Retinal pigment epithelial cell (primary cell): Measurements from ENCODE around the gene USP28.
"Not testable (repeated sequence)": the region's sequence is repeated elsewhere in the genome, so short reads cannot be mapped to it uniquely, and the experiment has no call there.

Experiments used
- DNase-seq: peaks from one replicate; pipeline ENCODE4 v3.0.0-alpha.2; 2010; ENCODE audit warnings: low read depth
- H3K4me3 ChIP-seq: 2 replicates; pipeline ENCODE4 v1.5.1; 2011; ENCODE audit warnings: mild to moderate bottlenecking, low read length, control low read depth, moderate library complexity
- TF ChIP-seq, protein P1 (sequence below): conservative IDR thresholded peaks from 2 replicates; pipeline ENCODE4 v1.5.1; 2011; ENCODE audit warnings: low read depth, low read length, control low read depth, inconsistent platforms

Gene USP28

GRCh38 chr11:113796663-113797259, 78.6 kb downstream of the USP28 start:
- DNase-seq: no peak
- TF ChIP-seq, protein P1, sequence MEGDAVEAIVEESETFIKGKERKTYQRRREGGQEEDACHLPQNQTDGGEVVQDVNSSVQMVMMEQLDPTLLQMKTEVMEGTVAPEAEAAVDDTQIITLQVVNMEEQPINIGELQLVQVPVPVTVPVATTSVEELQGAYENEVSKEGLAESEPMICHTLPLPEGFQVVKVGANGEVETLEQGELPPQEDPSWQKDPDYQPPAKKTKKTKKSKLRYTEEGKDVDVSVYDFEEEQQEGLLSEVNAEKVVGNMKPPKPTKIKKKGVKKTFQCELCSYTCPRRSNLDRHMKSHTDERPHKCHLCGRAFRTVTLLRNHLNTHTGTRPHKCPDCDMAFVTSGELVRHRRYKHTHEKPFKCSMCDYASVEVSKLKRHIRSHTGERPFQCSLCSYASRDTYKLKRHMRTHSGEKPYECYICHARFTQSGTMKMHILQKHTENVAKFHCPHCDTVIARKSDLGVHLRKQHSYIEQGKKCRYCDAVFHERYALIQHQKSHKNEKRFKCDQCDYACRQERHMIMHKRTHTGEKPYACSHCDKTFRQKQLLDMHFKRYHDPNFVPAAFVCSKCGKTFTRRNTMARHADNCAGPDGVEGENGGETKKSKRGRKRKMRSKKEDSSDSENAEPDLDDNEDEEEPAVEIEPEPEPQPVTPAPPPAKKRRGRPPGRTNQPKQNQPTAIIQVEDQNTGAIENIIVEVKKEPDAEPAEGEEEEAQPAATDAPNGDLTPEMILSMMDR: peak; percentile 78
- no peak overlapping the region for H3K4me3 ChIP-seq

GRCh38 chr11:113789675-113790320, 85.6 kb downstream of the USP28 start:
- TF ChIP-seq, protein P1: no peak
- DNase-seq: no peak
- H3K4me3 ChIP-seq: no peak overlapping the region

DNA sequence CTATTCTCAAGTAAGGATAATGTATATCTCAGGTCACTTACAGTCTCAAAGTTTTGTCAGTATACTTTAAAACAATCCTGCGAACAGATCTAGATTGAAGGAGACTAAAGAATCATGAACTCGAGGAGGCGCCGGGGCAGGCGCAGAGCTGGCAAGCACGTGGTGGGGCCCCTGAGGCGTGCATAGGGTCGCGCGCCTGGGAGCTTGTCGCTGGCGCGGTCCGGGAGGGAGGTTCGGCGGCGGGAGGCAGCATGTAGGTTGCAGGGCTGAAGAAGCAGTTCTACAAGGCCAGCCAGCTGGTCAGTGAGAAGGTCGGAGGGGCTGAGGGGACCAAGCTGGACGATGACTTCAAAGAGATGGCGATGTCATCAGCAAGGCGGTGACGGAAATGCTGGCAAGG, 86.4 kb downstream of the USP28 start:
- not testable (repeated sequence) for H3K4me3 ChIP-seq, DNase-seq

DNA sequence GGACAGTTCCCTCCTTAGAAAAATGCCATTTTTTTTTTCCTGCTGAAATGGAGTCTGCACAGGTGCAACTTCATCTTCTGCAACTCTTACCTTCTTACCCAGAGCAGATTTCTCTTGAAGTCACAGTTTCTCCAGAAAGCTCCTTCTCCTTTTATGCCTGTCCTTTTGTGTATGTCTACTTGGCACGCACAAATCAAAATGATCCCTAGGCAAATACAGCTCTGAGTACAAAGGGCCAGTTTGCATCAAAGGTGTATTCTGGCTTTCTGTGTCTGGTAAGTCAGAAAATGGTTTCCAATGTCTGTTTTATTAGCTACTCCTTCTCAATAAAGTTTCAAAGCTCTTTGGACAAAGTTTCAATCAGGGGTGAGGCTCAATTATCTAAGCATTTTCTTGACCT, 93.2 kb downstream of the USP28 start:
- DNase-seq: no peak
- TF ChIP-seq, protein P1: no peak
- no peak overlapping the region for H3K4me3 ChIP-seq

DNA sequence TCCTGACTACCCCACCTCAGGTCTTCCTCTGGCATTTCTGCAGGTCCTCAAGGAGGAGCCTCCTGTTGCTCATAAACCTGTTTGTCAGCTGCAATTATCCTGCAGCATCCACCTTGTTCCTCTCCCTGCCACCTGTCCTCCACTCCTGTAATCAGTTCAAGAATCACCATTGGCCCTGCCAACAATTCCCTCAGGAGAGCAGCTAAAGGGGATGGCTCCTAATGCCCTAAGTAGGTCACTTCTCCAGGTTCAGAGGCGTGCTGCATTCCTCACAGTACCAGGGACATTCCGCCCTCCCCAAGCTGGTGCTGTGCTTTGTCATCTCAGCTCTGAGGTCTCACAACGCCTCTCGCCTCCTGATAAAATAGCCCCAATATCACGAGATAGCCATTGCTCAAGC, 93.7 kb downstream of the USP28 start:
- DNase-seq: no peak
- no peak overlapping the region for H3K4me3 ChIP-seq
- TF ChIP-seq, protein P1: no peak

DNA sequence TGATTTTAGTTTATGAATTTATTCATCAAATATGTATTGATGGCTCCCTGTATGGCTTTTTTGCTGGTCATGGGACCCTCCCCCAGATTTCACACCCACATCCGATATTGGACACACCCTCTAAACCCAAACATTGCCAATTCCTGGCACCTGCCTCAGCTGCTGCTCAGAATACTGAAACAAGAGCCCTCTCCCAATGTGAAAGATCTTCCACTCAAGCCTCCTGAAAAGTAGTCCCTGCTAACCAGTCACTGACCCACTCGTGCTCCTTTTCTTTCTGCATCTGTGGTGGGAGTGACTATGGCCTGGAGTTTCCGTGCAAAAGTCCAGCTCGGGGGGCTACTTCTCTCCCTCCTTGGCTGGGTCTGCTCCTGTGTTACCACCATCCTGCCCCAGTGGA, 95.9 kb downstream of the USP28 start, which contains the start of gene CLDN25:
Gene CLDN25, plus strand, starts transcription at position 301 of the 400 bp plus-strand sequence. Its CDS starts 0 bp downstream, at position 301.
- no peak within 1 kb of the TSS for H3K4me3 ChIP-seq
- no peak for DNase-seq
- TF ChIP-seq, protein P1: no peak

DNA sequence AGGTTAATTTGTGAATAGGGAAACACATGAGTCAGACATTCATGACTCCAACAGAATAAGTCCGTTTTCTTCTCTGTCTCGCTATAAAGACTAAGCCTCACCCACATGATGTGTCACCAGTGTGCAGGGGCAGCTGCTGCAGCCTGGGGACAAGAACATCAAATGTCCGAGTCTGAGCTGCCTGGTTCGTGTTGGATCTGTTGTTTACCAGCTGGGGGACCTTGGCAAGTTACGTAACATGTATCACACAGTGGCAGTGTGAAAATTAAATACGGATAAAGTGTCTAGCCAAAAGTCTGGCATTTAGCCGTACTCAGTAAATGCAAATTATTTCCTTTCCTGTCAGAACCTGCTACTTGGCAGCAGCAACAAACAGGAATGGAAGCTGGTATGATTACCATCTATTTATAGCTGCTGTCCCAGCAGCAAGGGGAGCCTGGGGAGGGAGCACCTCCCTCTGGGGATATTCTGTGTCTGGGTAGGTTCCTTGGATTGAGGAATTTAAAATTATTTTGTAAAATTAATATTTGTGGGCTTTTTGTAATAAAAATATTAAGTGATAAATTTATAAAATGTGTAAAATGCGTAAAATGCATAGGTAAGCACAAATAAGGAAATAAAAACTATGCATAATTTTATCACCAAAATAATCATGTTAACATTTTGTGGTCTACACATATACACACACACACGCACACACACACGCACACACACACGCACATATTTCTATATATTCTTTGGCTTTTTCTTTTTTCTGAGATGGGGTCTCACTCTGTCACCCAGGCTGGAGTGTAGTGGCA, 97.1 kb downstream of the USP28 start:
- peak overlapping the region; percentile 21 for H3K4me3 ChIP-seq
- peak; percentile 67 for DNase-seq
- TF ChIP-seq, protein P1: no peak
